GM18870 (cell line): ENCODE data around the gene SLC22A4.

Experiments used
- ATAC-seq: cut with Tn5 transposase; IDR thresholded peaks from one replicate; pipeline ENCODE4 v1.9.1; 2021; ENCODE audit warnings: moderate library complexity; ENCODE audit not compliant: unreplicated experiment

The SLC22A4 gene

DNA sequence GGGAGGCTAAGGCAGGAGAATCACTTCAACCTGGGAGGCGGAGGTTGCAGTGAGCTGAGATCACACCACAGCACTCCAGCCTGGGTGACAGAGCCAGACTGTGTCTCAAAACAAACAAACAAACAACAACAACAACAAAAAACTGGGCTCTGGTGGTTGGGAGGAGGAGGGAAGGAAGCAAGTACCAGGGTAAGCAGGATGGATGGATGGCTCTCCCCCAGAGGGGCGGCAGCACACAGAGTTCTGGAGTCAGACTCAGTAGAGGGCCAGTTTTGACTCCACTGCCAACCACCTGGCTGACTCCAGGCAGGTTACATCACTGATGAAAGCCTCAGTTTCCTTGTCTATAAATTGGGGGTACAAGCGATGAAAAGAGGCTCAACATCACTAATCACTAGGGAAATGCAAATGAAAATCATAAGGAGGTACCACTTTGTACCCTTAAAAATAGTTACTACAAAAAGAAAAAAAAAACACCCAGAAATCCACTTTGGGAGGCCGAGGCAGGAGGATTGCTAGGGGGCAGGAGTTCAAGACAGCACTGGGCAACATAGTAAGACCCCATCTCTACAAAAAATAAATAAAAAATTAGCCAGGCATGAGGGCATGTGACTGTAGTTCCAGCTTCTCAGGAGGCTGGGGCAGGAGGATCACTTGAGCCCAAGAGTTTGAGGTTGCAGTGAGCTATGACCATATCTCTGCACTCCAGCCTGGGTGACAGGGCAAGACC, 3.2 kb downstream of the SLC22A4 start:
- no peak for ATAC-seq

DNA sequence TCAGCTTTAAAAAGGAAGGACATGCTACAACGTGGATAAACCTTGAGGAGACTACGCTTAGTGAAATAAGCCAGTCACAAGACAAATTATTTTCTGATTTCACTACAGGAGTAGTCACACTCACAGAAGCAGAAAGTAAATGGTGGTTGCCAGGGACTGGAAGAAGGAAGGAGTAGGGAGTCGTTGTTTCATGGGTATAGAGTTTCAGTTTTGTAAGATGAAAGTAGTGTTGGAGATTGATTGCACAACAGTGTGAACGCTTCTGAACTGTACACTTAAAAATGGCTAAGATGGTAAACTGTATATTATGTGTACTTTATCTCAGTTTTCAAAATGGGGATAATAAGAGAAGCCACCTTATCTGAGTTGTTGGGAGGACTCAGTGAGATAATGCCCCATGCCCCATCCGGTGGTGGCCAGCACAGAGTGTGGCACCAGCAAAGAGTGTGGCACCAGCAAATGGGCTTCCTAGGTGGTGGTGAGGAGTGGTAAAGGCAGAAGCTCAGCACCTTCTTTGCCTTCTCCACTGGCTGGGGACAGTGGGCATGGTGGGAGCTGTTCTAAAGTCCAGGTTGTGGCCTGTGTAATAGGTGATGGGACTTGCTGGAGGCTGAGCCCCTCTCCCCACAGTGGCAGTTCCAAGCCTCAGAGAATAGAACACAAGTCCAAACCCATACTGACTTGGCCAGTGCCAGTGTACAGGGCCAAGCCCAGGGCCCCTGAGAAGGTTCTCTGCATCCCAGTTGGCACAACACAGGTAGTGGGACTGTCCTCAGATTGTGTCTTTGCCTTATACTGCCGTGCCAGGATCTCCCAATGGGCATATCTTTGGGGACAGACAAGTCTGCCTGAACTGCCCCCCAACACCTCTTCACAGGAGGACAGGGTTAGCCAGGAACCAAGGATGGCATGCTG, 4.4 kb downstream of the SLC22A4 start:
- no peak for ATAC-seq

DNA sequence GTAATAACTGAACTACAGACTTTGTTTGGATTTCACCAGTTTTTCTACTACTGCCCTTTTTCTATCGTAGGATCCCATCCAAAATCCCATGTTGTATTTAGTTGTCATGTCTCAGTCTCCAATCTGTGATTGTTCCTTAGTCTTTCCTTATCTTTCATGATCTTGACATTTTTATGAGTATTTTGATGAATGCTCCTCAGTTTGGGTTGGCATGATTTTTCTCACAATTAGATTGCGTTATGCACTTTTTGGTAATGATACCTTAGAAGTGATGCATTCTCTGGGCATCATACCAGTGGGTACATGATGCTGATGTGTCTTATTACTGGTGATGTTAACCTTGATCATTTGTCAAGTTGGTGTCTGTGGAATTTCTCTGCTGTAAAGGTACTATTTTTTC, 5.7 kb downstream of the SLC22A4 start:
- no peak for ATAC-seq

DNA sequence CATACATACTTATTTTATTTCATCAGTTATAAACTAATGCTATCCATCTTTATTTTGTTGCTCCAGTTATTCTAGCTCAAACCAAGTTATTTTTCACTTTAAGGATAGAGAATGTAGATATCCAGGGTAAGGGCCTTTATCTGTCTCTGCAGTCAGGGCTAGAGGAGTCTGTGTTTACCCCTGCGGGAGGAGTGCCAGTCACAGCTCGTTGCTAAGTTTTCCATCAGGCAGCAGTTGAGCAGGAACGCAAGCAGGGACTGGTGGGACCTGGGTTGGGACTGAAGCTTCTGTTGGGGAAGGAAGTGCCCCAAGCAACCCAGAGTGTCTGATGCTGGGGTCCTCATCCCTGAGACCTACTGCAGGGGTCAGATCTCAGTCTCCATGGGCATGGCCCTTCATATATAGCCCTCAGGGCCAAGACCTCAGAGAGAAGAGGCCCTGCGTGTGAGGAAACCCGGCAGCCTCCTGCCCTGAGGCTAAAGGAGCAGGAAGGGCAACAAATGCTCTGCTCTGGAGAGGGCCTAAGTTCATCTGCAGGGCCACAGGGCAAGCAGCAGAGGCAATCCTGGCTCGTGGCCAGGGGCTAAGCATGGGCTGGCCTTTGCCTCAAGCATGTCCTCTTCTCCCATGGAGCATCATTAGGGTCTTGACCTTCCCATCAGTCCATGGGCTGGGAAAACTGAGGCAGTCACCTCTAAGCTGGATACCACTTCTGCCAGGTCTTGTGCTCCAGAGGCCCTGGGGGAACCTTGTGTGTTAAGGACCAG, 6.6 kb downstream of the SLC22A4 start:
- ATAC-seq, result no peak

DNA sequence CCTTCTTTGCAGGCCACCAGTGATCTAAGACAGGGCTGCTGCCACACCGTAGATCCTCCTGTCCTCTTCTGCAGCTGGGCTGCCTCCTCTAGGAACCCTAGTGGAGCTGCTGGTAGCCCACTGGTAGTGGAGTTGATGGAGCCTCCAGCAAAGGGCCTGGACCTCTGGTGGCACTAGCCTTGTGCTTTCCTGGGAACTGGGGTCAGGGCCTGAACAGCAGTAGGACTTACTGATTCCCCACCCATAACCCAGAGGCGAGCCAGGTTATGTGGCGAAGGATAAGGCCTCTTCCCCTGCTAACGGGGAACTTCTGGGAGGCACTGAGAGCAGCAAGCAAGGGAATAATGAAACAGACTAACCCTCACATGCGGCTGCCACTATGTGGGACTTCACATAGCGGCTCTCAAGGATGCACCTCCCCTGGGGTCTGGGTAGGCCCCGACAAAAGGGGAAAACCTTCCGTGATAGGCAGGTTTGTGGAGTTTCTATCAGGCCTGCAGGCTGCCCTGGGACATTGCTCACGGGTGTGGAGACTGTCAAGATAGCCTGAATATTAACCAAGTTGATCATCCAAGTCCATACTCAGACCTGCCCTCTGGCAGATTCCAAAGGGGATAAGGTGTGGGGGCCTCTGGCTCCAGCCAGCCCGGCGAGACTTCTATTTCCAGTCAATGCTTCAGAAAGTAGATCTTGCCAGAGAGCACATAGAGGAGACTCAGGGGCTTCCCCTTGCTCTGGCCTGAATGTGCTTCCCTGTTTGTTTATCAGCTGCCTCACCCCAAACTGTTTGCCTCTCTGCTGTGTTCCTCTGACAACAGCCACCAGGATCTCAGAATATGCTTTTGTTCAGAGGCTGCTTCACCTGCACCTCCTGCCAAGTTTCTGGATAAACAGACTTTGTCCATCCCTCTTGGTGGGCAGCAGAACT, 7.4 kb downstream of the SLC22A4 start:
- no peak for ATAC-seq

DNA sequence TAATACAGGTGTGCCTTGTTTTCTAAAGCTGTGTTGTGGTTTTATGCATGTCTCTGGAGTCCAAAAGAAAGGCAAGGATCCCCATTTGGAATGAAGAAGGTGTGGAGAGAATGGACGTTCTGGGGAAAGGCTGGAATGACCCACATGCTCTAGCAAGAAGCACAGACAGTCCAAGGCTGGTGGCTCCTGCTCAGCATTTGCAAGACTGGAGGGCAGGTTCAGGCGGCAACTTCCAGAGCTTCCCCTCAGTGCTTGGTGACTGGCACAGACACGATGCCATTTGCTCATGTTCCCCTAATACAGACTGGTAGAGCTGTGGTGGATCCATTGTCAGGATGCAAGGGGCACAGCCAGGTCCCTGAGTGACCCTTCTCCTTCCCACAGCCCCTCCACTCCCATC, 8.2 kb downstream of the SLC22A4 start:
- no peak for ATAC-seq

DNA sequence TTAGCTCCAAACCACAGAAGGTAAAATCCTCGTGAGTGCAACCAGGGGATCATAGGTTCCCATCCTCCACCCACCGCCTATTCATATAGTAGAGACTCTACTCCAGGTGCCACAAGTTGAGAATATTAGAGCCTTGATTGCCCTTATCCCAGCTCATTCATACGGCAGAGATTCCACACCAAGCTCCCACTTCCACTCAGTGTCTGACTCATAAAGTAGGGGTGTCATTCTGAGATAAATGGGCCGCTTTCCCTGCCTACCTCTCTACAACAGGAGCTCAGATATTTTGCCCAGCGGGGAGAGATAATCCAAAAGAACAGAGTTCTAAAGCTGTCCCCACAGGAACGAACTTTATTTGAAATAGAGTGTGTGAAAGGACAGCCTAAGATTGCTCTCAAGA, 9.4 kb downstream of the SLC22A4 start:
- ATAC-seq, result no peak

DNA sequence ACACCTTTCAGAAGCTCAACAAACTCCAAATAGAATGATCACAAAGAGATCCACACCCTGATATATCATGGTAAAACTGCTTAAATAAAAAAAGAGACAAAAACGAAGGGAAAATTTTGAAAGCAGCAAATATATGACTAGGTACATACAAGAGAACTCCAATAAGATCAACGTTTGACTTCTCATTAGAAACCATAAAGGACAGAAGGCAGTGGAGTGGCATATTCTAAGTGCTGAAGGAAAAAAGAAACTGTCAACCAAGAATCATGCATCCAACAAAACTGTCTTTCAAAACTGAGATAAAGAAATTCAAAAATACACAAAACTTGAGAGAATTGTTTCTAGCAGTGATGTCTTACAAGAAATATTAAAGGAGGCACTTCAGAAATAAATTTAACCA, 11.2 kb downstream of the SLC22A4 start:
- ATAC-seq, result no peak

DNA sequence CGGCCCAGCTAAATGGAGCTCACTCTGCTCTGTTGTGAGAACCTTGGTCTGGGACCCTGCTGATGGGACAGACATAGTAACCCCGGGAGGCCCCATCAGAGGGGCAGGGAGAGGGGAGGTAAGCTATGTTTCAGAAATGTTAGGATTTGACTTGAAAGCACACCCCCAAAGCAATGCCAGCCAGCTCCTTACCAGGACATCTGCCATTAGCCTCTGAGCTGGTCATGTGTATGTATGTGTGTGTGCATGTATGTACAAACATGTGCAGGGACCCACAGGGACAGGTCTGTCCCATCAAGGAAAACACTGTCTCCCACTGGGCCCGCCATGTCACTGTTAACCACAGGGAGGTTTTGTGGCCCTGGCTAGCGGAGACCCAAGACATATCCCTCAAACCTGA, 14.5 kb downstream of the SLC22A4 start:
- ATAC-seq, result no peak

DNA sequence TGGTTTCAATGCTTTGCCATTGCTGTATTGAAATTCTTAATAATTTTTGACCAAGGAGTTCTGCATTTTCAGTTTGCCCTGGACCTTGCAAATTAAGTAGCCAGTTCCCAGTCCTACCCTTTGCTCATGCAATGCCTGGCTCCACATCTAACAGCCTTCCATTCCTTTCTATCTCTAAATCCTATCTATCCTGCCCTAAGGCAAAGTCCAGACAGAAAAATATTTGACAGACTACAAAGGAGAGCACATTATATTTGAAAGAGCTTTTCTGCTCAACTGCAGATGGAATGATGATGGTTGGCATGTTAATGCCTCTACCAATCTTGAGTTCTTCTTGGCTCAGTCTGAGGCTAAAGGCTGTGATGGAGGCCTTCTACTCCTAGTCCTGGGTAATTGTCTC, 15.5 kb downstream of the SLC22A4 start:
- no peak for ATAC-seq

DNA sequence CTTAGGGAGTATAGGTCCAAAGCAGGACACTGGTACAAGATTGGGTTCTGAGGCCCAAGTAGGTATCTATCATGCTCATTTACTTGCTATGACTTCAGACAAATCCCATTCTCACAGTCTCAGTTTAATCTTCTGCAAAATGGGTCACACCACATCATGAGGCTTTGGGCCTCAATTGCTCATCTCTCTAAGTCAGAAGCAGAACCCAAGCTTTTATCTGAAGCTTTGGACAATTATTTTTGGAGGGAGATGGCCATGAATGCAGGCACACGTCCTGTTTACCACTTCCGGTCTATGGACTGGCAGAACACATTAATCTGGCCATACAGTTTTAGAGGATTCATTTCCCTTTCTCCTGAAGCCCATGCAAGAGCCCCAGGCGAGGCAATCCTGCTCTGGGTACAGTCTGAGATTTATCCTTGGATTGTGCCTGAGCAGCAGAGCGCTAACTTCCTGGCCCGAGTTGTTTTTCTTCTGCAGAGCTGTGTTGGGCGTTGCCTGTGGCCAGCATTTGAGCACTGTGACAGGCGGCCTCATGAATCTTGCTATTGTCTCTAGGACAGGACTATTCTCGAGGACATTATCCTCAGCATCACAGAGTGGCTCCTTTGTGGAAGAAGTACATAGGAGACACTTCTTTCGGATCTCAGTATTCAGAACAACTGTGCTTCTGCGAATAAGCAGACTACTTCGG, 16.1 kb downstream of the SLC22A4 start:
- ATAC-seq, result no peak

DNA sequence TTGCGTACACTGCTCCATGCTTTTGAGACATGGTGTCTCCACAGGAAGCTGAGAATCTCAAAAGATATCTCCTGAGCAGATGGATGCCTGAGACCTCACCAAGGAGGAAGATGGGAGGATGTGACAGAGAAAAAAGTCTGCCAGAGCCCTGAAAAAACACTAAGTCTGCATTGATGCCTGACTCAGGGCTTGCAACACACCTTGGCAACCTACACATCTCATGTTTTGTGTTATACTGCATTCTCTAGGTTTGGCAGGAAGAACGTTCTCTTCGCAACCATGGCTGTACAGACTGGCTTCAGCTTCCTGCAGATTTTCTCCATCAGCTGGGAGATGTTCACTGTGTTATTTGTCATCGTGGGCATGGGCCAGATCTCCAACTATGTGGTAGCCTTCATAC, 19.2 kb downstream of the SLC22A4 start:
- ATAC-seq, result no peak

DNA sequence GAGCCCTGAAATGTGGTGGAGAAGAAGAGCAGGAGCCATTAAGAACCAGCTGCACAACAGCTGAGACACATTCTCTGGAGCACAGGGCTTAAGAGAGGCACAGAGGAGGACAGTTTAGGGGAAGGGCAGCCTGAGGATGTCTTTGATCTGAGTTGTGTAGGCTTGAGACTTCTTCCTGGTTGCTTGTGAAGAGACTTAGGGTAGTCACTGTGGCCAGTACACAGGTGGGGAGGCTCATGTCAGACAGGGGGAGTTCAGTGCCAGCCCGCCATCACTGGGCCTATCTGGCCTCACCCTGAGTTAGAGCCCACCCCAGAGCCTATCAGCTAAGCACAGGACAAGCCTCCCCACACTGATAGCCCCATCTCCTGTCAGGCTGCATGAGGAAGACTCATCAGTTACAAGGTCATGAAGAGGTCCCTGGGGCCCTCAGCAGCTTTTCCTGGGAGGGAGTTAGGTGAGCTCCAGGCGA, 19.8 kb downstream of the SLC22A4 start:
- ATAC-seq, result no peak

DNA sequence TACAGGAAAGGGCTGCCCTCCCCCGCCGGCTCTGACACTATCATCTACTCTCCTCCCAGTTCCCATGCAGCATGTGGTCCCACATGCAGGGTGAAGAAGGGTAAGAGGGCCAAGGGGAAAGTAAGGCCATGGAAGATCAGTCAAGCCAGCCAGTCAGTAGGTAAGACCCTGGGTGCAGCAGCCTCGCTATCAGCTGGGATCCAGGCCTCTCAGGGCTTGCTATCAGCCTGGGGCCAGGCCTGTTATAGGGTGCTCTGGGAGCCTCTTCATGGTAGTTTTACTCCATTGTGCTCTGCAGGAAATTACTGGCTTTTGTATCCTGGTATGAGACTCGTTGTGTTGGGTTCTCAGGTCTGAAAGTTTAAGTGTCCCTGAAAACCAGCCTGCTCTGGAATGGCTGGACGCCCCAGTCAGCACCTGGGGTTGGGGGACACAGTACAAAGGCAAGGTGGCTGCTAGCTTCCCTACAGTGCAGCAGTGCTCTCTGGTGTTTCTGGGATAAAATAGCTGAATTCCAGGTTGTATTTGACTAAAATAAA, 21.4 kb downstream of the SLC22A4 start:
- ATAC-seq, result no peak

DNA sequence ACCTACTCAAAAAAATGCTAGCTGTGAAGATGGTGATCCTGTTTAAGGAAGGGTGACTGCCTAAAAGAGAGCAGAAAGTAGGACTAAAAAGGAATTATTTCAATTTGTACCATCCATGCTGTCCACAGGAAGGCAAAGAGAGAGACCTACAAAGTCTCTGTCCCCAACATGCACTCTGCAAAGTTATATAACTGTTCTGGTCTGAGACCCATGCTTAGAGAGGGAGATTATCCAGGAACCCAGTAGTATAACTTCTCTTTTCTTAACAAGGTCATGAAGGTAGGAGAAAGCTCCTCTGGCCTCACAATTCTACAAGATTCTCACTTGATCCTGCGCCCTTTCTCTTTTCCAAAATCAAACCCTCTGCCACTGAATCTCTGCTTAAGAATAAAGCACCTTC, 25.8 kb downstream of the SLC22A4 start:
- no peak for ATAC-seq

DNA sequence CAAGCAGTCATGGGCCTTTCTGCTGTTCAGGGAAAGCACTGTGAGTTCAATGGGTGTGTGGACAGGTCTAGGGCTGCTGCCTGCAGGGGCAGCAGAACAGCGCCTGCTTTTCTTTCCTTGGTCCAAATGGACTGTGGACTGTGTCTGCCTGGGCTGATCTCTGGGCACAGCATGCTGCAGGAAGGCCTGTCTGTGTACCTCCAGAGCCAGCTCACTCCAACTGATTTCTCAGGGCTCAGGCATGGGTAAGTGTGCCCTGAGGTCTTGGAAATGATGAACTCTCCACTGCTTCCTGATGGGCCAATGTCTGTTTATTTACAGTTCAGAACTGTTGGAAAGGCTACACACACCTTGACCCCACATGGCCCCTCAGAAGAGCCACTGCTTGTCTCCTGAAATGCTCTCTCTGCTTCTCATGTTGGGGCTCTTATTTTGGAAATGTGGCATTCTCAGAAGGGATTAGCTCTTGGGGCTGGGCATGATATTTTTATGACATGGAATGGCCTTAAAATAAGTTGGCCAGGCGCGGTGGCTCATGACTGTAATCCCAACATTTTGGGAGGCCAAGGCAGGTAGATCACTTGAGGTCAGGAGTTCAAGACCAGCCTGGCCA, 27.0 kb downstream of the SLC22A4 start:
- no peak for ATAC-seq

DNA sequence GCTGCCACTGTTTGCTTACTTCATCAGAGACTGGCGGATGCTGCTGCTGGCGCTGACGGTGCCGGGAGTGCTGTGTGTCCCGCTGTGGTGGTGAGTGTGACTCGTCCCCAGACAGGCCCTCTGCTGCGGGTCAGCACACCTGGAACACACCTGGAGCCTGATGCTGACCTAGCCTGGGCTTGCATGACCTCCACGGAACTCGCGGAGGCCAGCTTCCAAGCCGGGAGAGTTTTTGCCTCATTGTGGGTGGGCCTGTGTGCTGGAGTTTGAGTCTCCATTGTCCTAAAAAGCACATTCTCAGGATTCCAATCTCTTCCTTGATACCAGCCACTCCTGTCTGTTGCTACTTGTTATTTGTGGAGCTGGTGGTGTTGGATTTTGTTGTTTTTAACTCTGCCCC, 28.1 kb downstream of the SLC22A4 start:
- ATAC-seq, result no peak

DNA sequence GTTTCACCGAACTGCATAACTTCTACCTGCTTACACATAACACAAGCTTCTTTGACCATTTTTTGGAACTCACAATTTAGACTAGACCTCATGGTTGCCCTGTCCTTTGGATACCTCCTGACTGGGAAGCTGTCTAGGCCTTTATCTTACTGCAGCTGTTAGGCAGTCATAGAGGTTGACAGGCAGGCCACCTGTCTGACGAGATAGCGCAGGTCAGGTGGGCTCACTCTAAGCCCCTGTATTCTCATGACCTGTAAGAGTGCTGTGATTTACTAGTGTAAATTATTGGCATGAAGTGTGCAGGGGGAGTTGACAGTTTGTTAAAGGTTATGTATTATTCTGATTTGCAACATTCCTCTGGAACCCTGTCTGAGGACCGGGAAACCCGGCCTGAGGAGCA, 29.0 kb downstream of the SLC22A4 start:
- ATAC-seq, result no peak

DNA sequence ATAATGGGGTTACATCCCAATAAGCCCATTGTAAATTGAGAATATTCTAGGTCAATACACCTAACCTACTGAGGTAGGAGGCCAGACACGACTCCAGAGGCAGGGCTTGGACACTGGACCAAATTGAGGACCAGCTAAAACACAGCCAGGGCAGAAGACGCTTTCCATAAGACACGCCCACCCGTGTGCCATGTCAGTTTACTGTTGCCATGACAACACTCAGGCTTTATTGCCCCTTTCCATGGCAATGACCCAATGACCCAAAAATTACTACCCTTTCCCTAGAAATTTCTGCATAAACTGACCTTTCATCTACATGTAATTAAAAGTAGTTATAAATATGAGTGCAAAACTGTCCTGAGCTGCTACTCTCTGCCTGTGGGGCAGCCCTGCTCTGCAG, 31.5 kb downstream of the SLC22A4 start:
- no peak for ATAC-seq
